Body of pancreas (tissue), 4 donors: ENCODE measurements around the gene NECTIN3. TPM values are rescaled to one million over a fixed set of nuclear protein-coding genes. Genes with fewer than 3 reads are reported as not detected.
A peak's percentile ranks its signal among the peaks of the same experiment; 100 is the strongest.

ENCODE experiments used
- ATAC-seq: fragments of 150-250 bp; one replicate; pipeline ENCODE4 v1.9.1; 2016
- DNase-seq, 4 donors: peaks; one replicate each; pipeline ENCODE4 v3.0.0-alpha.2; 2019
- H3K27ac ChIP-seq, 4 donors: fragments of 200-600 bp; sonication (generic); 1 replicate in 3 of 4; 2 replicates in 1 of 4; pipeline versions ENCODE4 v1.5.1 to v1.6.1; 2016 to 2019; ENCODE audit warnings: mild to moderate bottlenecking in 1 of 4, mixed read lengths in 1 of 4, moderate library complexity in 1 of 4
- H3K27me3 ChIP-seq, 2 donors: fragments of 200-600 bp; sonication (generic); one replicate each; pipeline ENCODE4 v1.6.0; 2016; ENCODE audit warnings: mild to moderate bottlenecking in 1 of 2
- H3K36me3 ChIP-seq, 2 donors: fragments of 200-600 bp; sonication (generic); replicated peaks in 1 of 2; 2 replicates each; pipeline ENCODE4 v1.5.1; 2016; ENCODE audit warnings: low read depth in 2 of 2; ENCODE audit not compliant: insufficient read depth in 1 of 2
- H3K4me1 ChIP-seq: fragments of 200-600 bp; sonication (generic); one replicate; pipeline ENCODE4 v1.6.0; 2016
- H3K4me3 ChIP-seq, 2 donors: fragments of 200-600 bp; sonication (generic); 1 replicate in 1 of 2; 2 replicates in 1 of 2; pipeline ENCODE4 v1.5.1; 2016 to 2019
- H3K9me3 ChIP-seq, 3 donors: fragments of 200-600 bp; sonication (generic); 1 replicate in 2 of 3; 2 replicates in 1 of 3; pipeline ENCODE4 v1.5.1; 2016
- POLR2A ChIP-seq, 3 donors: fragments of 450-650 bp; IDR thresholded peaks; one replicate each; pipeline ENCODE4 v1.6.1; 2016; ENCODE audit warnings: antibody characterized with exemption in 3 of 3, mild to moderate bottlenecking in 2 of 3
- WGBS, 2 donors: methylation state at CpG; one replicate each; pipeline ENCODE4 v1.1.5; 2017; 5-methylcytosine and 5-hydroxymethylcytosine counted together
- intact Hi-C: fragments of 100-400 bp; cut with DNase I; formaldehyde crosslinking; loops from one replicate; pipeline ENCODE4 v1.15.1; 2023
- total RNA-seq, 2 donors: library from RNA; depleted of rRNA; stranded (reverse); fragments of >200 nt; gene quantifications; one replicate each; pipeline ENCODE4 v1.1.0, GENCODE V29; 2016
- TF ChIP-seq, protein P1 (sequence below), 7 experiments: fragments of 450-650 bp in 4 of 7; fragments of 200-600 bp in 3 of 7; sonication (generic) in 3 of 7; IDR thresholded peaks; one replicate each; pipeline ENCODE4 v1.5.1; 2016 to 2019; ENCODE audit warnings: antibody characterized with exemption in 7 of 7

Gene NECTIN3
- total RNA-seq, 2 donors from 2014 or later = 7.6 to 9.1 TPM

- Histone ChIP-seq H3K4me1 (peaks cover 26% of the 10 kb centered on the region), H3K9me3 (no peaks in the 10 kb centered on the region), H3K27me3 (no peaks in the 10 kb centered on the region), H3K36me3 (no peaks in the 10 kb centered on the region), H3K27ac (peak overlapping the region; percentile 70 to 89 (median 84)), H3K4me3 (peak overlapping the region; percentile 40 to 96)
- DNase-seq (no peak), ATAC-seq (peak; percentile 52)
- 0 to 1% methylated on average over 22 to 23 of the region's 23 CpGs for WGBS, 2 donors
- intact Hi-C loops = no loop called here
- TF ChIP-seq, protein P1, sequence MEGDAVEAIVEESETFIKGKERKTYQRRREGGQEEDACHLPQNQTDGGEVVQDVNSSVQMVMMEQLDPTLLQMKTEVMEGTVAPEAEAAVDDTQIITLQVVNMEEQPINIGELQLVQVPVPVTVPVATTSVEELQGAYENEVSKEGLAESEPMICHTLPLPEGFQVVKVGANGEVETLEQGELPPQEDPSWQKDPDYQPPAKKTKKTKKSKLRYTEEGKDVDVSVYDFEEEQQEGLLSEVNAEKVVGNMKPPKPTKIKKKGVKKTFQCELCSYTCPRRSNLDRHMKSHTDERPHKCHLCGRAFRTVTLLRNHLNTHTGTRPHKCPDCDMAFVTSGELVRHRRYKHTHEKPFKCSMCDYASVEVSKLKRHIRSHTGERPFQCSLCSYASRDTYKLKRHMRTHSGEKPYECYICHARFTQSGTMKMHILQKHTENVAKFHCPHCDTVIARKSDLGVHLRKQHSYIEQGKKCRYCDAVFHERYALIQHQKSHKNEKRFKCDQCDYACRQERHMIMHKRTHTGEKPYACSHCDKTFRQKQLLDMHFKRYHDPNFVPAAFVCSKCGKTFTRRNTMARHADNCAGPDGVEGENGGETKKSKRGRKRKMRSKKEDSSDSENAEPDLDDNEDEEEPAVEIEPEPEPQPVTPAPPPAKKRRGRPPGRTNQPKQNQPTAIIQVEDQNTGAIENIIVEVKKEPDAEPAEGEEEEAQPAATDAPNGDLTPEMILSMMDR (IDR thresholded peaks at IDR 0.05) = no peak
- TF ChIP-seq POLR2A (IDR thresholded peaks at IDR 0.05) = peak in 1 of 3 donors; percentile 51
Observed at GRCh38 chr3:111070772-111071256, 802 bp upstream of the NECTIN3 start.

- Histone ChIP-seq H3K27ac (peak overlapping the region; percentile 70 to 89 (median 84)), H3K4me3 (peak overlapping the region; percentile 40 to 96), H3K36me3 (no peaks in the 10 kb centered on the region), H3K4me1 (peaks cover 26% of the 10 kb centered on the region), H3K9me3 (no peaks in the 10 kb centered on the region), H3K27me3 (no peaks in the 10 kb centered on the region)
- WGBS, 2 donors = 0 to 1% methylated on average over 12 to 71 of the region's 71 CpGs
- intact Hi-C loops = no loop called here
- DNase-seq (peak; percentile 39 to 53 (median 44)), ATAC-seq (peak; percentile 21)
- TF ChIP-seq, protein P1 (IDR thresholded peaks at IDR 0.05) = no peak
- TF ChIP-seq POLR2A (IDR thresholded peaks at IDR 0.05) = no peak
Observed at GRCh38 chr3:111072031-111072921, 660 bp downstream of the NECTIN3 start.

- Histone ChIP-seq H3K27ac (no peak overlapping the region), H3K4me3 (no peak overlapping the region), H3K27me3 (no peaks in the 10 kb centered on the region), H3K4me1 (peaks cover 26% of the 10 kb centered on the region), H3K9me3 (no peaks in the 10 kb centered on the region), H3K36me3 (no peaks in the 10 kb centered on the region)
- intact Hi-C loops = no loop called here
- no peak for DNase-seq
- 55 to 67% methylated on average over 5 of the region's 5 CpGs for WGBS, 2 donors
- no peak for TF ChIP-seq POLR2A (IDR thresholded peaks at IDR 0.05)
- TF ChIP-seq, protein P1 (IDR thresholded peaks at IDR 0.05) = no peak
- no peak for ATAC-seq
Observed at GRCh38 chr3:111073218-111073617, 1.6 kb downstream of the NECTIN3 start.

DNA sequence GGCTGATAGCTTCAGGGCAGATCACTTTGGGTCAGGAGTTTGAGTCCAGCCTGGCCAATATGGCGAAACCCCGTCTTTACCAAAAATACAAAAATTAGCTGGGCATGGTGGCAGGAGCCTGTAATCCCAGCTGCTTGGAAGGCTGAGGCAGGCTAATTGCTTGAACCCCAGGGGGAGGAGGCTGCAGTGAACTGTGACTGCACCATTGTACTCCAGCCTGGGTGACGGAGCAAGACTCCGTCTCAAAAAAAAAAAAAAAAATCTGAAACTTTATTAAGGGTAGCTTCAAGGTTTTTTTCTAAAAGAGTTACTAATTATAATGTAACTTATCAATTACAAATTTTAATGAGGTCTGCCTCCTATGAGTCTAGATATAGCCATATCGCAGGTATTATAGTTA lies 5.1 kb downstream of the NECTIN3 start:
- no peak overlapping the region for H3K4me3 ChIP-seq
- H3K27ac ChIP-seq = no peak overlapping the region
- TF ChIP-seq, protein P1 (IDR thresholded peaks at IDR 0.05) = no peak
- TF ChIP-seq POLR2A (IDR thresholded peaks at IDR 0.05) = no peak
- intact Hi-C loops = no loop called here
- DNase-seq = no peak
- 93 to 94% methylated on average over 5 of the region's 5 CpGs for WGBS, 2 donors
- H3K27me3 ChIP-seq = no peaks in the 10 kb centered on the region
- ATAC-seq = no peak
- H3K4me1 ChIP-seq = peaks cover 19% of the 10 kb centered on the region
- no peaks in the 10 kb centered on the region for H3K9me3 ChIP-seq
- no peaks in the 10 kb centered on the region for H3K36me3 ChIP-seq
